Mesendoderm (in vitro differentiated cells): Measurements from ENCODE around the gene FOXS1.

ENCODE experiments used
- DNase-seq: peaks from one replicate; pipeline ENCODE4 v3.0.0; 2013
- H2AK5ac ChIP-seq: 2 replicates; pipeline ENCODE4 v1.6.1; 2013; ENCODE audit warnings: low read length, inconsistent platforms
- H2BK120ac ChIP-seq: 2 replicates; pipeline ENCODE4 v1.6.1; 2013; ENCODE audit warnings: low read depth, mild to moderate bottlenecking, low read length, moderate library complexity, mixed read lengths
- H2BK15ac ChIP-seq: replicated peaks from 2 replicates; pipeline ENCODE4 v1.6.1; 2013; ENCODE audit warnings: low read depth, mild to moderate bottlenecking, moderate library complexity
- H2BK5ac ChIP-seq: 2 replicates; pipeline ENCODE4 v1.6.1; 2013; ENCODE audit warnings: low read length, inconsistent platforms
- H3K18ac ChIP-seq: 2 replicates; pipeline ENCODE4 v1.6.1; 2013; ENCODE audit warnings: mild to moderate bottlenecking, low read length, mixed read lengths
- H3K23ac ChIP-seq: one replicate; pipeline ENCODE4 v1.6.1; 2013; ENCODE audit warnings: low read length
- H3K27ac ChIP-seq: 2 replicates; pipeline ENCODE4 v1.5.1; 2013; ENCODE audit warnings: low read depth, mild to moderate bottlenecking, inconsistent platforms, low read length, moderate library complexity
- H3K27me3 ChIP-seq: 2 replicates; pipeline ENCODE4 v1.6.1; 2013; ENCODE audit warnings: low read length, control low read depth, mild to moderate bottlenecking, inconsistent platforms; ENCODE audit not compliant: insufficient read depth, poor library complexity
- H3K36me3 ChIP-seq: 2 replicates; pipeline ENCODE4 v1.6.1; 2013; ENCODE audit warnings: low read length, inconsistent platforms; ENCODE audit not compliant: control insufficient read depth, insufficient read depth
- H3K4ac ChIP-seq: one replicate; pipeline ENCODE4 v1.6.1; 2013; ENCODE audit warnings: low read depth, mild to moderate bottlenecking, low read length, moderate library complexity
- H3K4me1 ChIP-seq: 2 replicates; pipeline ENCODE4 v1.6.1; 2013; ENCODE audit warnings: low read depth, low read length, inconsistent platforms; ENCODE audit not compliant: control insufficient read depth
- H3K4me2 ChIP-seq: 2 replicates; pipeline ENCODE4 v1.6.1; 2013; ENCODE audit warnings: low read length
- H3K4me3 ChIP-seq: 2 replicates; pipeline ENCODE4 v1.5.1; 2013; ENCODE audit warnings: mild to moderate bottlenecking, low read length
- H3K56ac ChIP-seq: one replicate; pipeline ENCODE4 v1.6.1; 2013; ENCODE audit warnings: low read length
- H3K79me1 ChIP-seq: 2 replicates; pipeline ENCODE4 v1.6.1; 2013; ENCODE audit warnings: low read length, inconsistent platforms
- H3K79me2 ChIP-seq: 2 replicates; pipeline ENCODE4 v1.6.1; 2013; ENCODE audit warnings: mild to moderate bottlenecking, low read length; ENCODE audit not compliant: control insufficient read depth, insufficient read depth
- H3K9ac ChIP-seq: 2 replicates; pipeline ENCODE4 v1.6.1; 2013; ENCODE audit warnings: low read length, inconsistent platforms
- H4K5ac ChIP-seq: one replicate; pipeline ENCODE4 v1.6.1; 2013; ENCODE audit warnings: low read length
- H4K8ac ChIP-seq: one replicate; pipeline ENCODE4 v1.6.1; 2013; ENCODE audit warnings: low read depth, mild to moderate bottlenecking, control low read depth, low read length, moderate library complexity
- WGBS: extraction: QIAGEN DNeasy Blood & Tissue Kit; methylation state at CpG from one replicate; pipeline ENCODE4 v1.1.7; 2013; ENCODE audit warnings: low lambda C conversion rate, missing lambda C conversion rate; ENCODE audit not compliant: insufficient coverage; ENCODE audit errors: extremely low coverage; 5-methylcytosine and 5-hydroxymethylcytosine counted together

Gene FOXS1

GRCh38 chr20:31835977-31836852, 9.2 kb downstream of the FOXS1 start:
- H2BK120ac ChIP-seq, result no peak overlapping the region
- H2AK5ac ChIP-seq, result no peak overlapping the region
- no peaks in the 10 kb centered on the region for H3K79me1 ChIP-seq
- H4K5ac ChIP-seq, result no peak overlapping the region
- peak overlapping the region; percentile 21 for H3K18ac ChIP-seq
- no CpG with 5 or more reads among the region's 14 CpGs for WGBS
- H3K36me3 ChIP-seq, result no peaks in the 10 kb centered on the region
- H4K8ac ChIP-seq, result no peak overlapping the region
- H3K23ac ChIP-seq, result no peak overlapping the region
- H3K4me3 ChIP-seq, result no peak overlapping the region
- no peaks in the 10 kb centered on the region for H3K27me3 ChIP-seq
- no peak overlapping the region for H3K4me2 ChIP-seq
- no peak overlapping the region for H3K9ac ChIP-seq
- no peak overlapping the region for H2BK5ac ChIP-seq
- no peak overlapping the region for H3K27ac ChIP-seq
- peaks cover 15% of the 10 kb centered on the region for H3K4me1 ChIP-seq
- H3K56ac ChIP-seq, result peak overlapping the region; percentile 56
- H2BK15ac ChIP-seq, result no peak overlapping the region
- H3K79me2 ChIP-seq, result no peaks in the 10 kb centered on the region
- H3K4ac ChIP-seq, result no peak overlapping the region
- DNase-seq, result peak; percentile 71

DNA sequence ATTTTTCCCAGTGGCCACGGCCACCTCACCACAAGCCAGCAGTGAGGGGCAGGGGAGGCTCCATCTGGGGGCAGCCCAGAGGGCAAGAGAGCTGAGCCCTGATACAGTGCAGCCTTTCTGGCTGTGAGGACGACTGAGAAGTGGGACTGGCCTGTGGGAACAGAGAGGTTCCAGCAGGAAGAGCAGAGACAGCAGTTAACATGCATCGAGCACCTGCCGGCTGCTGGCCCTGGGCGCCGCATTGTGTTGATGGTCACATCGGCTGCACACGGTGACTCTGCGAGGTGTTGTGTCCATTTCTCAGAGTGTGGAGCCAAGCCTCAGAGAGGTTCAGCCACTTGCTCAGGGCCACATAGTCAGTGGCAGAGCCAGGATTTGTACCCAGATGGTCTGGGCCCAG, 9.8 kb downstream of the FOXS1 start:
- H3K23ac ChIP-seq, result no peak overlapping the region
- H3K27ac ChIP-seq, result no peak overlapping the region
- H3K56ac ChIP-seq, result peak overlapping the region; percentile 56
- H3K79me2 ChIP-seq, result no peaks in the 10 kb centered on the region
- no peaks in the 10 kb centered on the region for H3K36me3 ChIP-seq
- no peak overlapping the region for H3K4me3 ChIP-seq
- H3K4me2 ChIP-seq, result no peak overlapping the region
- H2BK5ac ChIP-seq, result no peak overlapping the region
- no peaks in the 10 kb centered on the region for H3K79me1 ChIP-seq
- H3K4ac ChIP-seq, result no peak overlapping the region
- no peak for DNase-seq
- H4K8ac ChIP-seq, result no peak overlapping the region
- no peak overlapping the region for H3K9ac ChIP-seq
- H4K5ac ChIP-seq, result no peak overlapping the region
- no peak overlapping the region for H2AK5ac ChIP-seq
- WGBS, result no CpG with 5 or more reads among the region's 9 CpGs
- no peak overlapping the region for H2BK120ac ChIP-seq
- no peak overlapping the region for H3K18ac ChIP-seq
- peaks cover 15% of the 10 kb centered on the region for H3K4me1 ChIP-seq
- H3K27me3 ChIP-seq, result no peaks in the 10 kb centered on the region
- no peak overlapping the region for H2BK15ac ChIP-seq

DNA sequence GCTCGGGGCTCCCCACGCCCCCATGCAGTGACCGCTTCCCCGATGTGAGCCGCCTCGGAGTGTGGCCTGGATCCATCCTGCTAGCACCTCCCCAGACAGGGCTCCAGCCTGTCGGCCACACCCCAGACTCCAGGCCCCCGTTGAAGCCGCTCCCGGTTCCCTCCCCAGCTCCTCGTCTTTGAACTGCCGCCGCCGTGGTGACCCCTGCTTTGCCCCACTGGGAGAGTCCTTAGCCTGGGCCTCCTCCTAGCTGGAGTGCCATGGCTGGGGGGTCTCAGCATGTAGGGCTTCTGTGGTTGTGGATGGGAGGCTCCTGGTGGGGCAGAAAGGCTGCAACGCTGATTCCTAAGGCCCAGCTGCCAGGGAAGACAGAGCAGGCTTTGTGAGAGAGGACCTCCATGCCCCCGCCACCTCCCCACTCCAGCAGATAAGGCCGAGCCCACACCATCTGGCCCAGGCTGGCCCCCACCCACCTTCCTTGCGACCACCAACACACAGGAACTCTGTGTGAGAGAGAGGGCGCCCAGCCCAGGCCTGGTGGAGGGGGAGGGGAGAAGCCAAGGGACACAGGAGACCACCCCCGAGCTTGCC, 11.4 kb downstream of the FOXS1 start:
- no peaks in the 10 kb centered on the region for H3K79me1 ChIP-seq
- no CpG with 5 or more reads among the region's 20 CpGs for WGBS
- DNase-seq, result no peak

DNA sequence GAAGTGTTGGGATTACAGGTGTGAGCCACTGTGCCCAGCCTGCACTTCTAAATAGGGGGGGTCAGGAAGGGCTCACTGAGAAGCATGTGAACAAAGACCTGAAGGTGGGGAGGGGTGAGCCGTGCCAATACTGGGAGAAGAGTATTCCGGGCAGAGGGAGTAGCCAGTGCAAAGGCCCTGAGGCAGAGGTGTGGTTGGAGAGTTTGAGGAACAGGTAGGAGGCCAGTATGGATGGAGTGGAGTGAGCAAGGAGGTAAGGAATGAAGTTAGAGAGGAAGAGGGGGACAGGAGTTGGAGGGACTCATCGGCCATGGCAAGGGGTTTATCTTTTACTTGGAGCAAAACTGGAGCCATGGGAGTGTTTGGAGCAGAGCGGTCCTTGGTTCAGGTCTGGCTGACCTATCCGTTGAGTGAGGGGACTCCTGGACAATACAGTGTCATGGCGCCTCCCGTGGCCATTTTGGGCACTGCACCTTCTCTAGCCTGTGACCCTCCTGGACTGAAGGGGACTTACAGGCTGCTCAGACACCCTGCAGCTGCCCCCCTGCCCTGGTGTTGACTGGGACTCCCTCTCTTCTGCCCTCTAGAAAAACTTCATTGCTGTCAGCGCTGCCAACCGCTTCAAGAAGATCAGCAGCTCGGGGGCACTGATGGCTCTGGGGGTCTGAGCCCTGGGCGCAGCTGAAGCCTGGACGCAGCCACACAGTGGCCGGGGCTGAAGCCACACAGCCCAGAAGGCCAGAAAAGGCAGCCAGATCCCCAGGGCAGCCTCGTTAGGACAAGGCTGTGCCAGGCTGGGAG, 12.1 kb downstream of the FOXS1 start:
- Histone ChIP-seq H2AK5ac (no peak overlapping the region), H3K36me3 (no peaks in the 10 kb centered on the region), H3K4me1 (peaks cover 15% of the 10 kb centered on the region), H3K18ac (no peak overlapping the region), H3K4me2 (no peak overlapping the region), H4K8ac (no peak overlapping the region), H3K79me1 (no peaks in the 10 kb centered on the region), H3K9ac (no peak overlapping the region), H3K27me3 (no peaks in the 10 kb centered on the region), H3K56ac (no peak overlapping the region), H3K79me2 (no peaks in the 10 kb centered on the region), H3K23ac (no peak overlapping the region), H3K27ac (no peak overlapping the region), H4K5ac (no peak overlapping the region), H3K4ac (no peak overlapping the region), H2BK120ac (no peak overlapping the region), H2BK5ac (no peak overlapping the region), H3K4me3 (no peak overlapping the region), H2BK15ac (no peak overlapping the region)
- no CpG with 5 or more reads among the region's 14 CpGs for whole genome bisulfite sequencing
- DNase-seq, result peak; percentile 89

More for the DNA sequence above, 11.4 kb downstream of the FOXS1 start:
- H2BK120ac ChIP-seq, result no peak overlapping the region
- H3K18ac ChIP-seq, result no peak overlapping the region
- H2BK15ac ChIP-seq, result no peak overlapping the region
- no peak overlapping the region for H4K5ac ChIP-seq
- no peaks in the 10 kb centered on the region for H3K27me3 ChIP-seq
- H3K79me2 ChIP-seq, result no peaks in the 10 kb centered on the region
- H2AK5ac ChIP-seq, result no peak overlapping the region
- no peak overlapping the region for H3K4me2 ChIP-seq
- no peak overlapping the region for H3K9ac ChIP-seq
- no peaks in the 10 kb centered on the region for H3K36me3 ChIP-seq
- no peak overlapping the region for H3K56ac ChIP-seq
- H4K8ac ChIP-seq, result no peak overlapping the region
- no peak overlapping the region for H3K27ac ChIP-seq
- H3K4ac ChIP-seq, result no peak overlapping the region
- no peak overlapping the region for H2BK5ac ChIP-seq
- peaks cover 15% of the 10 kb centered on the region for H3K4me1 ChIP-seq
- no peak overlapping the region for H3K23ac ChIP-seq
- H3K4me3 ChIP-seq, result no peak overlapping the region

DNA sequence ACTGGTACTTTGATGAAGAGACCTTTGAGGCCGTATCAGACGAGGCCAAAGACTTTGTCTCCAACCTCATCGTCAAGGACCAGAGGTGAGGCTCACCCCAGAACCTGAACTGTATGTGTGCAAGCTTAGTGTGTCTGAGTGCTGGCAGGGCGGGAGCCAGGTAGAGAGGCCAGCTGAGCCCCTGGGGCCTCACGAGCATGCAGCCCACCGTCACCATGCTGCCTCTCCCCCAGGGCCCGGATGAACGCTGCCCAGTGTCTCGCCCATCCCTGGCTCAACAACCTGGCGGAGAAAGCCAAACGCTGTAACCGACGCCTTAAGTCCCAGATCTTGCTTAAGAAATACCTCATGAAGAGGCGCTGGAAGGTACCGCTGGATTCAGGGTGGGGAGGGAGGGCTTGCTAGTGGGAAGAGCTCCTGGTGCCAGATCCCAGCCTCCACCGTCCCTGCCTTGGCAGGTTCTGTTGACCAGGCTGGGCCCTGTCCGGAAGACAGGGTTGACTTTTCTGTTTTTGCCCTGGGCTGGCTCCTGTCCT, 13.6 kb downstream of the FOXS1 start:
- Histone ChIP-seq H3K4ac (no peak overlapping the region), H3K4me1 (peaks cover 7% of the 10 kb centered on the region), H3K18ac (no peak overlapping the region), H2BK15ac (no peak overlapping the region), H4K5ac (no peak overlapping the region), H3K36me3 (no peaks in the 10 kb centered on the region), H3K79me1 (no peaks in the 10 kb centered on the region), H3K27me3 (no peaks in the 10 kb centered on the region), H4K8ac (no peak overlapping the region), H3K56ac (no peak overlapping the region), H2BK120ac (no peak overlapping the region), H3K23ac (no peak overlapping the region), H3K79me2 (no peaks in the 10 kb centered on the region), H2BK5ac (no peak overlapping the region), H3K9ac (no peak overlapping the region), H3K4me3 (no peak overlapping the region), H2AK5ac (no peak overlapping the region), H3K4me2 (no peak overlapping the region), H3K27ac (no peak overlapping the region)
- WGBS, result no CpG with 5 or more reads among the region's 17 CpGs
- DNase-seq, result no peak
